Measurements from ENCODE around the gene CRYZL1. TPM values are rescaled to one million over a fixed set of nuclear protein-coding genes. Genes with fewer than 3 reads are reported as not detected.
"Not testable (repeated sequence)": the region's sequence is repeated elsewhere in the genome, so short reads cannot be mapped to it uniquely, and the experiment has no call there.

The CRYZL1 gene
- total RNA-seq, 2 experiments from 2014 or later, result 28.6 to 30.5 TPM

DNA sequence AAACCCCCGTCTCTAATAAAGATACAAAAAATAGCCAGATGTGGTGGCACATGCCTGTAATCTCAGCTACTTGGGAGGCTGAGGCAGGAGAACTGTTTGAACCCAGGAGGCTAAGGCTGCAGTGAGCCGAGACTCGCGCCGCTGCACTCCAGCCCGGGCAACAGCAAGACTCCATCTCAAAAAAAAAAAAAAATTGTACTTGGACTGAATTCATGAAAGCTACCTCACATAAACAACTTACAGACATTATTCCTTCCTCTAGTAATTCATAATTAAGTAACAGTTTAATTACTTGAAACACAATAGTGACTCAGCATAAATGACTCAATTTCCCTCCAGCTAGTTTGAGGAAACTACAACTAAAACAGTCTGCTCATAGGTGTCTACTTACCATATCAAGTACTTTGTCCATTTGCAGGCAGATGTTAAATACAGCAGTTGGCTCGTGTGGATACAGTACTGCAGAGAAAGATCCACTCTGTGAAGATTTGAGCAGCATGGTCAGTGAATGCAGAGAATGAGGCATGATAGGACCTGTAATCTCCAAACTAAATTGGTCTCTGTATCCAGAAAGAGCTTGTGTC, 62.5 kb downstream of the CRYZL1 start:
- ATAC-seq (ENCODE audit: poor library complexity) (no peak), DNase-seq (no peak)
- Histone ChIP-seq H3K36me3 (ENCODE audit: insufficient read depth, low read length) (peaks cover 41% of the 10 kb centered on the region), H3K9me3 (ENCODE audit: control insufficient read depth in 1 of 2, insufficient read depth in 1 of 2, low read length in 2 of 2) (no peaks in the 10 kb centered on the region), H3K27me3 (ENCODE audit: control insufficient read depth in 1 of 2, insufficient read depth in 2 of 2, low read length in 2 of 2) (no peaks in the 10 kb centered on the region), H3K4me1 (ENCODE audit: insufficient read depth, low read length) (no peaks in the 10 kb centered on the region), H3K4me3 (ENCODE audit: low read length) (no peak overlapping the region), H3K27ac (ENCODE audit: low read depth in 1 of 2, low read length in 2 of 2) (no peak overlapping the region)
- intact Hi-C loops (cut with DNase I, micrococcal nuclease), result no loop called here
- Mint-ChIP-seq H3K27ac (peak overlapping the region; percentile 24), H3K9me3 (no peaks in the 10 kb centered on the region), H3K27me3 (no peaks in the 10 kb centered on the region), H3K4me3 (no peak overlapping the region), H3K36me3 (ENCODE audit: low read depth) (peaks cover 34% of the 10 kb centered on the region), H3K4me1 (ENCODE audit: low read depth) (no peaks in the 10 kb centered on the region)
- ChIA-PET CTCF (no interaction called here), POLR2A (interaction anchor here (1.6 kb wide), 1 partner anchor 9 kb away, joined by 9 read pairs; the partner anchor contains the start of gene DONSON)
- TF ChIP-seq, protein P1, sequence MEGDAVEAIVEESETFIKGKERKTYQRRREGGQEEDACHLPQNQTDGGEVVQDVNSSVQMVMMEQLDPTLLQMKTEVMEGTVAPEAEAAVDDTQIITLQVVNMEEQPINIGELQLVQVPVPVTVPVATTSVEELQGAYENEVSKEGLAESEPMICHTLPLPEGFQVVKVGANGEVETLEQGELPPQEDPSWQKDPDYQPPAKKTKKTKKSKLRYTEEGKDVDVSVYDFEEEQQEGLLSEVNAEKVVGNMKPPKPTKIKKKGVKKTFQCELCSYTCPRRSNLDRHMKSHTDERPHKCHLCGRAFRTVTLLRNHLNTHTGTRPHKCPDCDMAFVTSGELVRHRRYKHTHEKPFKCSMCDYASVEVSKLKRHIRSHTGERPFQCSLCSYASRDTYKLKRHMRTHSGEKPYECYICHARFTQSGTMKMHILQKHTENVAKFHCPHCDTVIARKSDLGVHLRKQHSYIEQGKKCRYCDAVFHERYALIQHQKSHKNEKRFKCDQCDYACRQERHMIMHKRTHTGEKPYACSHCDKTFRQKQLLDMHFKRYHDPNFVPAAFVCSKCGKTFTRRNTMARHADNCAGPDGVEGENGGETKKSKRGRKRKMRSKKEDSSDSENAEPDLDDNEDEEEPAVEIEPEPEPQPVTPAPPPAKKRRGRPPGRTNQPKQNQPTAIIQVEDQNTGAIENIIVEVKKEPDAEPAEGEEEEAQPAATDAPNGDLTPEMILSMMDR (IDR thresholded peaks at IDR 0.05), result no peak

DNA sequence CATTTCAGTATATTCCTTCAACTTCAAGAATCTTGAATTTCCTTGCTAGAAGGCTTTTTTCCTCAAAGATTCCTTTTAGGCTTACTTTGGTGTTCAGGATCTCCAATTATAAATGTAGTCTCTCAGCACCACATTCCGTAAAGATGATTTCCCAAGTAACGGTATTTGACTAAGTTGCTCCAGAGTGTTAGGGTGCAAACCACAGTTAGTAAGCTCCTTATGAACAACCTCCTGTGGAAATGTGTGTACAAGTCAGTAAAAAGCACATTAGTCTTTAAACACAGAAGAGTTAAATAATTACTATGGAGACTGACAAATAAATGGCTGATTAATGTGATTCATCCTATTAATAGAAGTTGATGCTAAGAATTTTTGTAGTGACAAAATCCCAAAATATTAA, 63.3 kb downstream of the CRYZL1 start:
- Mint-ChIP-seq H3K36me3 (ENCODE audit: low read depth) (peaks cover 40% of the 10 kb centered on the region), H3K9me3 (no peaks in the 10 kb centered on the region), H3K4me3 (no peak overlapping the region), H3K4me1 (ENCODE audit: low read depth) (no peaks in the 10 kb centered on the region), H3K27ac (peak overlapping the region; percentile 24), H3K27me3 (no peaks in the 10 kb centered on the region)
- peaks cover 49% of the 10 kb centered on the region for H3K36me3 ChIP-seq (ENCODE audit: insufficient read depth, low read length)
- no peak for ATAC-seq (ENCODE audit: poor library complexity)
- intact Hi-C loops (cut with DNase I, micrococcal nuclease), result no loop called here
- TF ChIP-seq, protein P1 (IDR thresholded peaks at IDR 0.05), result no peak
- no peaks in the 10 kb centered on the region for H3K4me1 ChIP-seq (ENCODE audit: insufficient read depth, low read length)
- ChIA-PET POLR2A (interaction anchor here (1.6 kb wide), 1 partner anchor 10 kb away, joined by 9 read pairs; the partner anchor contains the start of gene DONSON), CTCF (no interaction called here)
- no peak for DNase-seq
- H3K27ac ChIP-seq (ENCODE audit: low read depth in 1 of 2, low read length in 2 of 2), result no peak overlapping the region
- no peak overlapping the region for H3K4me3 ChIP-seq (ENCODE audit: low read length)
- H3K27me3 ChIP-seq (ENCODE audit: control insufficient read depth in 1 of 2, insufficient read depth in 2 of 2, low read length in 2 of 2), result no peaks in the 10 kb centered on the region
- H3K9me3 ChIP-seq (ENCODE audit: control insufficient read depth in 1 of 2, insufficient read depth in 1 of 2, low read length in 2 of 2), result no peaks in the 10 kb centered on the region

DNA sequence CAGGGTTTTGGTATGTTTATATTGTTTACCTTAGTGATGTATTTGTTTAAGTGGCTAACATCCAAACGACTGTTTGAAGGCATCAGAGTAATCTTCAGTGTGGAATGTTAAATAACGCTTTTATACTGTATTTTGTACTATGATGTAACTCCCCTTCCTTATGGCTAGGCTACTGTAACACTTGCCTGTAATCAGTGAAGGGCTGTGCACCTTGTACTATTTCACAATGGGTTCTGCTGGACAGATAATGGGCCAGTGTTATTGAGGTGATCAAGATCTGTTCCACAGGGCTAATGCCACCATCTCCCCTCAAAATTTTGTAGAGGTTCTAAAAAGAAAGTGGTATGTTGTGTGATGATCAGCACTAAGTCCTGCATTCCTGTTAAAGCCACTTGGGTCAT, 64.8 kb downstream of the CRYZL1 start:
- H3K4me1 Mint-ChIP-seq (ENCODE audit: low read depth); intact Hi-C loops (cut with DNase I, micrococcal nuclease); DNase-seq; H3K9me3 ChIP-seq (ENCODE audit: control insufficient read depth in 1 of 2, insufficient read depth in 1 of 2, low read length in 2 of 2); H3K27ac ChIP-seq (ENCODE audit: low read depth in 1 of 2, low read length in 2 of 2); H3K4me3 Mint-ChIP-seq; ATAC-seq (ENCODE audit: poor library complexity); H3K4me3 ChIP-seq (ENCODE audit: low read length); CTCF ChIA-PET; H3K9me3 Mint-ChIP-seq; H3K4me1 ChIP-seq (ENCODE audit: insufficient read depth, low read length); H3K27me3 Mint-ChIP-seq; H3K27me3 ChIP-seq (ENCODE audit: control insufficient read depth in 1 of 2, insufficient read depth in 2 of 2, low read length in 2 of 2): not testable (repeated sequence)
- peaks cover 62% of the 10 kb centered on the region for H3K36me3 ChIP-seq (ENCODE audit: insufficient read depth, low read length)
- peak overlapping the region; percentile 31 for H3K27ac Mint-ChIP-seq
- POLR2A ChIA-PET, result interaction anchor here (0.9 kb wide), 1 partner anchor 33 kb away, joined by 3 read pairs; the partner anchor contains the start of gene SON
- H3K36me3 Mint-ChIP-seq (ENCODE audit: low read depth), result peaks cover 55% of the 10 kb centered on the region
